ENCODE data around the gene ZNF609. TPM values are rescaled to one million over a fixed set of nuclear protein-coding genes. Genes with fewer than 3 reads are reported as not detected.

The ZNF609 gene
- total and polyA plus RNA-seq, 10 of the 15 experiments (the other 5 are each of a cell fraction or from before 2014, with no cell fraction given), result 5.1 to 35.3 (median 13.6) TPM

DNA sequence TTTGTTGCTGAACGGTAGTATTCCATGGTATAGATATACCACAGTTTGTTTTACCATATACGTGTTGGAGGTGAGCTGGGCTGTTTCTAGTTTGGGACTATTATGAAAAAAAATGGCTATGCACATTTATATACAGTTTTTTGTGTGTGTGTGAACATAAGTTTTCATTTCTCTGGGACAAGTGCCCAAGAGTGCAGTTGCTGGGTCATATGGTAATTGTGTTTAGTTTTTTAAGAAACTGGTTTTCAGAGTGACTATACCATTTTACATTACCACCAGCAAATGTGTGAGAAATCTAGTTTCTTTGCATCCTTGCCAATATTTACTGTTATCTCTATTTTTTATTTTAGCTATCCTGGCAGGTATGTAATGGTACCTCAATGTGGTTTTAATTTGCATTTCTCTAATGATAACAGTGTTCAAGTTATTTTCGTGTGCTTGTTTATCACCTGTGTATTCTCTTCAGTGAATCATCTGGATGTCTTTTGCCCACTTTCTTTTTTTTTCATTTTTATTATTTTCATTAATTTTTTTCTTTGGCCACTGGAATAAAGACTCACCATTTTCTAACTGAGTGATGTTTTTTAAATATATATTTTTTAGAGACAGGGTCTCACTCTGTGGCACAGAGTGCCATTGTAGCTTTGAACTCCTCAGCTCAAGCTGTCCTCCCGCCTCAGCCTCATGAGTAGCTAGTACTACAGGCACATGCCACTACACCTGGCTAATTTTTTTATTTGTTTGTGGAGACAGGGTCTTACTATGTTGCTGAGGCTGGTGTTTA lies 75.3 kb downstream of the ZNF609 start:
- peak overlapping the region; percentile 49 for H3K4me2 ChIP-seq (ENCODE audit: control insufficient read depth, insufficient read depth)
- POLR2A ChIA-PET, result interaction anchor here (1.1 kb wide), 1 partner anchor 55 kb away, joined by 3 read pairs; no protein-coding TSS in a partner anchor

DNA sequence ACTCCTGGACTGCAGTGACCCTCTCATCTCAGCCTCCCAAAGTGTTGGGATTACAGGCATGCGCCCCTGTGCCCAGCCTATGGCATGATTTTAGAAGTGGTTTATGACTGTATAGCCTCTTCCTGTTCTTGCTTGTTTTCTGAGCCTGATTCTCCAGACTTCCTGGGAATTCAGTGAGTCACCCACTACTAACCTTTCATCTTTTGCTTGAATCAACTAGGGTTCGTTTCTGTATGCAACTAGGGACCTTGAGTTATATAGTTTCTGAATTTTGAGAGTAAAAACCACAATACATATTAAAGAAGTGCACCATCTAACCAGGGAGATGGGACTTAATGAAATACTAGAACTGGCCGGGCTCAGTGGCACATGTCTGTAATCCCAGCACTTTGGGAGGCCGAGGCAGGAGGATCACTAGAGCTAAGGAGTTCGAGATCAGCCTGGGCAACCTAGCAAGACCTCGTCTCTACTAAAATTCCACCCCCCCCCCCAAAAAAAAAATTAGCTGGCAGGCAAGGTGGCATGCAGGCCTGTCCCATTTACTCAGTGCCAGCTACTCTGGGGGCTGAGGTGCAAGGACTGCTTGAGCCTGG lies 76.0 kb downstream of the ZNF609 start:
- FAIRE-seq, result no peak
- H3K79me2 ChIP-seq (ENCODE audit: control insufficient read depth, insufficient read depth, low read length), result peaks cover 64% of the 10 kb centered on the region
- TF ChIP-seq, protein P1, sequence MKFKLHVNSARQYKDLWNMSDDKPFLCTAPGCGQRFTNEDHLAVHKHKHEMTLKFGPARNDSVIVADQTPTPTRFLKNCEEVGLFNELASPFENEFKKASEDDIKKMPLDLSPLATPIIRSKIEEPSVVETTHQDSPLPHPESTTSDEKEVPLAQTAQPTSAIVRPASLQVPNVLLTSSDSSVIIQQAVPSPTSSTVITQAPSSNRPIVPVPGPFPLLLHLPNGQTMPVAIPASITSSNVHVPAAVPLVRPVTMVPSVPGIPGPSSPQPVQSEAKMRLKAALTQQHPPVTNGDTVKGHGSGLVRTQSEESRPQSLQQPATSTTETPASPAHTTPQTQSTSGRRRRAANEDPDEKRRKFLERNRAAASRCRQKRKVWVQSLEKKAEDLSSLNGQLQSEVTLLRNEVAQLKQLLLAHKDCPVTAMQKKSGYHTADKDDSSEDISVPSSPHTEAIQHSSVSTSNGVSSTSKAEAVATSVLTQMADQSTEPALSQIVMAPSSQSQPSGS (IDR thresholded peaks at IDR 0.05; ENCODE audit: low read length), result no peak
- TF ChIP-seq WRNIP1 (IDR thresholded peaks at IDR 0.05; ENCODE audit: borderline replicate concordance, low read depth, low read length), result no peak
- no peak for TF ChIP-seq SP1 (IDR thresholded peaks at IDR 0.05; ENCODE audit: low read depth, low read length)
- TF ChIP-seq SREBF1 (IDR thresholded peaks at IDR 0.05; ENCODE audit: low read length), result no peak
- TF ChIP-seq, protein P2, sequence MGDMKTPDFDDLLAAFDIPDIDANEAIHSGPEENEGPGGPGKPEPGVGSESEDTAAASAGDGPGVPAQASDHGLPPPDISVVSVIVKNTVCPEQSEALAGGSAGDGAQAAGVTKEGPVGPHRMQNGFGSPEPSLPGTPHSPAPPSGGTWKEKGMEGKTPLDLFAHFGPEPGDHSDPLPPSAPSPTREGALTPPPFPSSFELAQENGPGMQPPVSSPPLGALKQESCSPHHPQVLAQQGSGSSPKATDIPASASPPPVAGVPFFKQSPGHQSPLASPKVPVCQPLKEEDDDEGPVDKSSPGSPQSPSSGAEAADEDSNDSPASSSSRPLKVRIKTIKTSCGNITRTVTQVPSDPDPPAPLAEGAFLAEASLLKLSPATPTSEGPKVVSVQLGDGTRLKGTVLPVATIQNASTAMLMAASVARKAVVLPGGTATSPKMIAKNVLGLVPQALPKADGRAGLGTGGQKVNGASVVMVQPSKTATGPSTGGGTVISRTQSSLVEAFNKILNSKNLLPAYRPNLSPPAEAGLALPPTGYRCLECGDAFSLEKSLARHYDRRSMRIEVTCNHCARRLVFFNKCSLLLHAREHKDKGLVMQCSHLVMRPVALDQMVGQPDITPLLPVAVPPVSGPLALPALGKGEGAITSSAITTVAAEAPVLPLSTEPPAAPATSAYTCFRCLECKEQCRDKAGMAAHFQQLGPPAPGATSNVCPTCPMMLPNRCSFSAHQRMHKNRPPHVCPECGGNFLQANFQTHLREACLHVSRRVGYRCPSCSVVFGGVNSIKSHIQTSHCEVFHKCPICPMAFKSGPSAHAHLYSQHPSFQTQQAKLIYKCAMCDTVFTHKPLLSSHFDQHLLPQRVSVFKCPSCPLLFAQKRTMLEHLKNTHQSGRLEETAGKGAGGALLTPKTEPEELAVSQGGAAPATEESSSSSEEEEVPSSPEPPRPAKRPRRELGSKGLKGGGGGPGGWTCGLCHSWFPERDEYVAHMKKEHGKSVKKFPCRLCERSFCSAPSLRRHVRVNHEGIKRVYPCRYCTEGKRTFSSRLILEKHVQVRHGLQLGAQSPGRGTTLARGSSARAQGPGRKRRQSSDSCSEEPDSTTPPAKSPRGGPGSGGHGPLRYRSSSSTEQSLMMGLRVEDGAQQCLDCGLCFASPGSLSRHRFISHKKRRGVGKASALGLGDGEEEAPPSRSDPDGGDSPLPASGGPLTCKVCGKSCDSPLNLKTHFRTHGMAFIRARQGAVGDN (IDR thresholded peaks at IDR 0.05), result no peak
- TF ChIP-seq RFX5 (IDR thresholded peaks at IDR 0.05; ENCODE audit: low read depth, low read length), result no peak
- no peak for TF ChIP-seq SMAD1 (IDR thresholded peaks at IDR 0.05; ENCODE audit: low read depth, partially characterized antibody)

More for the DNA sequence above, 75.3 kb downstream of the ZNF609 start:
- 35% methylated on average over 4 of the region's 4 CpGs for WGBS (ENCODE audit: insufficient coverage, insufficient replicate concordance, low lambda C conversion rate, missing lambda C conversion rate)
- peak overlapping the region; percentile 56 for H3K27ac ChIP-seq (ENCODE audit: control insufficient read depth, insufficient read depth)
- H3K9ac ChIP-seq (ENCODE audit: control insufficient read depth, insufficient read depth, low read length), result no peak overlapping the region
- TF ChIP-seq ATF7 (IDR thresholded peaks at IDR 0.05; ENCODE audit: low read depth) (peak; percentile 42; the same call in 1 of the 2 replicates), RUNX3 (IDR thresholded peaks at IDR 0.05; ENCODE audit: low read length) (peak; percentile 32), ZBED1 (IDR thresholded peaks at IDR 0.05; ENCODE audit: borderline replicate concordance) (no peak)
- ChIA-PET RAD21 (ENCODE audit: unreplicated experiment) (interaction anchor here (1.1 to 1.5 kb wide), 4 partner anchors 23 to 115 kb away, joined by 3 to 8 read pairs (median 4); no protein-coding TSS in a partner anchor), CTCF (interaction anchor here (0.7 to 1.5 kb wide), 5 partner anchors 10 to 156 kb away, joined by 3 to 4 read pairs (median 3); no protein-coding TSS in a partner anchor), SMC1A (ENCODE audit: uncharacterized antibody, unreplicated experiment) (interaction anchor here (0.7 to 2.9 kb wide), 13 partner anchors 11 to 118 kb away, joined by 3 to 14 read pairs (median 4); no protein-coding TSS in a partner anchor)
- no TSS peak for BruUV-seq (replicated peaks)
- in situ Hi-C loops (cut with MboI) (no loop called here), intact Hi-C loops (cut with micrococcal nuclease; ENCODE audit: unreplicated experiment) (no loop called here)
- DNase-seq (ENCODE audit: low read depth, low spot score), result peak; percentile 27
- no peaks in the 10 kb centered on the region for H4K20me1 ChIP-seq (ENCODE audit: control insufficient read depth, insufficient read depth)
- peaks cover 19% of the 10 kb centered on the region for H3K4me1 ChIP-seq (ENCODE audit: control insufficient read depth, insufficient read depth, low read length)
- H3K4me3 ChIP-seq, result peak overlapping the region; percentile 27; the same call in 1 of the 2 replicates
- H3K36me3 ChIP-seq (ENCODE audit: control insufficient read depth in 2 of 2, insufficient read depth in 2 of 2, low read length in 1 of 2), result no peaks in the 10 kb centered on the region
- peaks cover 69% of the 10 kb centered on the region for H3K79me2 ChIP-seq (ENCODE audit: control insufficient read depth, insufficient read depth, low read length)
- no peaks in the 10 kb centered on the region for H3K27me3 ChIP-seq (replicated peaks in 1 of 2; ENCODE audit: control insufficient read depth in 2 of 2, insufficient read depth in 2 of 2, low read length in 1 of 2)
- no peaks in the 10 kb centered on the region for H3K9me3 ChIP-seq (replicated peaks; ENCODE audit: control insufficient read depth, insufficient read depth, low read length)
- no peak for FAIRE-seq
- H2AFZ ChIP-seq (ENCODE audit: control insufficient read depth, low read depth, low read length), result no peak overlapping the region
- ATAC-seq, result peak; percentile 72

More for the DNA sequence above, 76.0 kb downstream of the ZNF609 start:
- Histone ChIP-seq H3K36me3 (ENCODE audit: control insufficient read depth in 2 of 2, insufficient read depth in 2 of 2, low read length in 1 of 2) (no peaks in the 10 kb centered on the region), H4K20me1 (ENCODE audit: control insufficient read depth, insufficient read depth) (no peaks in the 10 kb centered on the region), H3K27me3 (replicated peaks in 1 of 2; ENCODE audit: control insufficient read depth in 2 of 2, insufficient read depth in 2 of 2, low read length in 1 of 2) (no peaks in the 10 kb centered on the region), H3K9ac (ENCODE audit: control insufficient read depth, insufficient read depth, low read length) (no peak overlapping the region), H3K4me1 (ENCODE audit: control insufficient read depth, insufficient read depth, low read length) (peaks cover 19% of the 10 kb centered on the region), H3K9me3 (replicated peaks; ENCODE audit: control insufficient read depth, insufficient read depth, low read length) (no peaks in the 10 kb centered on the region), H3K4me2 (ENCODE audit: control insufficient read depth, insufficient read depth) (no peak overlapping the region), H2AFZ (ENCODE audit: control insufficient read depth, low read depth, low read length) (no peak overlapping the region), H3K4me3 (no peak overlapping the region), H3K27ac (ENCODE audit: control insufficient read depth, insufficient read depth) (peak overlapping the region; percentile 22; the same call in 1 of the 2 replicates)
- in situ Hi-C loops (cut with MboI), result no loop called here
- ChIA-PET POLR2A (interaction anchor here (0.6 kb wide), 3 partner anchors 25 to 87 kb away, joined by 3 to 7 read pairs (median 3); no protein-coding TSS in a partner anchor), CTCF (interaction anchor here (0.7 to 1.0 kb wide), 3 partner anchors 9 to 155 kb away, joined by 3 to 4 read pairs (median 3); no protein-coding TSS in a partner anchor), SMC1A (ENCODE audit: uncharacterized antibody, unreplicated experiment) (interaction anchor here (0.9 to 2.9 kb wide), 10 partner anchors 11 to 117 kb away, joined by 3 to 14 read pairs (median 5); no protein-coding TSS in a partner anchor), RAD21 (ENCODE audit: unreplicated experiment) (interaction anchor here (1.2 to 1.5 kb wide), 3 partner anchors 22 to 115 kb away, joined by 3 to 8 read pairs (median 4); no protein-coding TSS in a partner anchor)
- DNase-seq (ENCODE audit: low read depth, low spot score) (no peak), ATAC-seq (peak; percentile 37)
- BruUV-seq (replicated peaks), result no TSS peak
- 74% methylated on average over 6 of the region's 6 CpGs for WGBS (ENCODE audit: insufficient coverage, insufficient replicate concordance, low lambda C conversion rate, missing lambda C conversion rate)
- intact Hi-C loops (cut with micrococcal nuclease; ENCODE audit: unreplicated experiment), result no loop called here
